ENCODE results near the gene RBM33.

- no peak for TF ChIP-seq EZH2 (optimal IDR thresholded peaks at IDR 0.05; ENCODE audit: low read depth, low read length)
- TF ChIP-seq, protein P1, sequence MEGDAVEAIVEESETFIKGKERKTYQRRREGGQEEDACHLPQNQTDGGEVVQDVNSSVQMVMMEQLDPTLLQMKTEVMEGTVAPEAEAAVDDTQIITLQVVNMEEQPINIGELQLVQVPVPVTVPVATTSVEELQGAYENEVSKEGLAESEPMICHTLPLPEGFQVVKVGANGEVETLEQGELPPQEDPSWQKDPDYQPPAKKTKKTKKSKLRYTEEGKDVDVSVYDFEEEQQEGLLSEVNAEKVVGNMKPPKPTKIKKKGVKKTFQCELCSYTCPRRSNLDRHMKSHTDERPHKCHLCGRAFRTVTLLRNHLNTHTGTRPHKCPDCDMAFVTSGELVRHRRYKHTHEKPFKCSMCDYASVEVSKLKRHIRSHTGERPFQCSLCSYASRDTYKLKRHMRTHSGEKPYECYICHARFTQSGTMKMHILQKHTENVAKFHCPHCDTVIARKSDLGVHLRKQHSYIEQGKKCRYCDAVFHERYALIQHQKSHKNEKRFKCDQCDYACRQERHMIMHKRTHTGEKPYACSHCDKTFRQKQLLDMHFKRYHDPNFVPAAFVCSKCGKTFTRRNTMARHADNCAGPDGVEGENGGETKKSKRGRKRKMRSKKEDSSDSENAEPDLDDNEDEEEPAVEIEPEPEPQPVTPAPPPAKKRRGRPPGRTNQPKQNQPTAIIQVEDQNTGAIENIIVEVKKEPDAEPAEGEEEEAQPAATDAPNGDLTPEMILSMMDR (IDR thresholded peaks at IDR 0.05; ENCODE audit: low read length): no peak
Observed at GRCh38 chr7:155620497-155620896, 24.0 kb upstream of the RBM33 start.
